HepG2 (cell line): Measurements from ENCODE around the gene OSER1. TPM values are rescaled to one million over a fixed set of nuclear protein-coding genes. Genes with fewer than 3 reads are reported as not detected.

Experiments used
- ATAC-seq: fragments of 200-7000 bp; cut with Tn5 transposase; 3 replicates; pipeline ENCODE4 v1.9.1; 2020; ENCODE audit warnings: mild to moderate bottlenecking, moderate library complexity
- BruUV-seq: library from RNA; stranded (reverse); fragments of 400-500 nt; replicated peaks from 2 replicates; lab custom pipeline; 2021; lab: Mats Ljungman, UMichigan
- CTCF ChIA-PET: fragments of 300-600 bp; formaldehyde crosslinking; extraction: SDS; loops from one replicate; lab custom pipeline; 2021; ENCODE audit warnings: low total read pairs, inconsistent platforms, low intra/inter-chr PET ratio; lab: Yijun Ruan, JAX
- POLR2A ChIA-PET: fragments of 350-600 bp; sonication (Branson Sonifier 250); formaldehyde crosslinking; loops from one replicate; lab custom pipeline; 2020; ENCODE audit warnings: antibody characterized with exemption, inconsistent platforms; lab: Yijun Ruan, JAX
- DNase-seq: peaks from one replicate; pipeline ENCODE4 v3.0.0-alpha.2; 2015; ENCODE audit warnings: low spot score
- FAIRE-seq: peaks from 3 replicates; lab custom pipeline; 2011; peaks lifted over from hg19 to GRCh38; lab: Jason Lieb, UNC
- H2AFZ ChIP-seq: one replicate; pipeline ENCODE4 v1.6.1; 2011; ENCODE audit warnings: low read length, inconsistent platforms
- H3K27ac ChIP-seq: fragments of 300-600 bp; 3 replicates; pipeline ENCODE4 v1.8.0; 2011; ENCODE audit warnings: mixed run types, mild to moderate bottlenecking, mixed read lengths, low read length, inconsistent platforms; ENCODE audit not compliant: insufficient read depth; ENCODE audit errors: extremely low read length
- H3K27me3 ChIP-seq, 2 experiments: fragments of 200-600 bp in 1 of 2; 2 replicates in 1 of 2; 3 replicates in 1 of 2; pipeline versions ENCODE4 v1.6.0 to v1.8.0; 2011; ENCODE audit warnings: low read length in 2 of 2, mild to moderate bottlenecking in 2 of 2, moderate library complexity in 2 of 2, inconsistent platforms in 1 of 2; ENCODE audit not compliant: insufficient read depth in 2 of 2, control insufficient read depth in 1 of 2
- H3K36me3 ChIP-seq, 2 experiments: fragments of 200-600 bp in 1 of 2; replicated peaks in 1 of 2; 2 replicates in 1 of 2; 3 replicates in 1 of 2; pipeline versions ENCODE4 v1.5.1 to v1.8.0; 2011; ENCODE audit warnings: low read length in 2 of 2, inconsistent platforms in 1 of 2; ENCODE audit not compliant: insufficient read depth in 2 of 2, control insufficient read depth in 1 of 2
- H3K4me1 ChIP-seq: 2 replicates; pipeline ENCODE4 v1.5.1; 2012; ENCODE audit warnings: low read length, inconsistent platforms; ENCODE audit not compliant: insufficient read depth
- H3K4me2 ChIP-seq: 2 replicates; pipeline ENCODE4 v1.6.0; 2011; ENCODE audit warnings: low read depth, low read length, inconsistent platforms
- H3K4me3 ChIP-seq, 3 experiments: fragments of 200-600 bp in 1 of 3; sonication (generic), shearing (Covaris generic) in 1 of 3; replicated peaks in 1 of 3; 2 replicates each; pipeline ENCODE4 v1.5.1; 2011 to 2016; ENCODE audit warnings: low read length in 3 of 3, inconsistent platforms in 2 of 3, low read depth in 2 of 3, mild to moderate bottlenecking in 2 of 3, control low read depth in 1 of 3, mixed read lengths in 1 of 3; ENCODE audit not compliant: insufficient read depth in 1 of 3
- H3K79me2 ChIP-seq: one replicate; pipeline ENCODE4 v1.6.1; 2011; ENCODE audit warnings: low read length, inconsistent platforms; ENCODE audit not compliant: insufficient read depth
- H3K9ac ChIP-seq: 2 replicates; pipeline ENCODE4 v1.6.0; 2011; ENCODE audit warnings: mild to moderate bottlenecking, low read depth, low read length, inconsistent platforms; ENCODE audit not compliant: insufficient read depth
- H3K9me3 ChIP-seq: 2 replicates; pipeline ENCODE4 v1.5.1; 2012; ENCODE audit warnings: mild to moderate bottlenecking, low read length
- H4K20me1 ChIP-seq: 2 replicates; pipeline ENCODE4 v1.6.0; 2011; ENCODE audit warnings: inconsistent platforms, mild to moderate bottlenecking, low read length, moderate library complexity; ENCODE audit not compliant: insufficient read depth
- ATAD3A ChIP-seq: sonication (generic); formaldehyde crosslinking; IDR thresholded peaks from 2 replicates; pipeline ENCODE4 v1.4.0; 2020; ENCODE audit warnings: missing genetic modification reagents
- EEA1 ChIP-seq: sonication (generic); formaldehyde crosslinking; IDR thresholded peaks from 2 replicates; pipeline ENCODE4 v1.5.1; 2020; ENCODE audit warnings: mild to moderate bottlenecking, missing genetic modification reagents, borderline replicate concordance
- EZH2 ChIP-seq: conservative IDR thresholded peaks from 2 replicates; pipeline ENCODE4 v1.6.1; 2012; ENCODE audit warnings: mild to moderate bottlenecking, low read depth, low read length, moderate library complexity
- HOXA9 ChIP-seq: sonication (generic); formaldehyde crosslinking; IDR thresholded peaks from 2 replicates; pipeline ENCODE4 v1.8.1; 2022; ENCODE audit warnings: missing genetic modification reagents, mild to moderate bottlenecking, moderate library complexity, borderline replicate concordance
- MTA1 ChIP-seq: sonication (generic); formaldehyde crosslinking; IDR thresholded peaks from 2 replicates; pipeline ENCODE4 v1.4.0; 2020; ENCODE audit warnings: missing genetic modification reagents, mild to moderate bottlenecking, borderline replicate concordance
- MTF2 ChIP-seq: sonication (generic); formaldehyde crosslinking; IDR thresholded peaks from 2 replicates; pipeline ENCODE4 v1.5.0; 2020; ENCODE audit warnings: missing genetic modification reagents, borderline replicate concordance
- ONECUT2 ChIP-seq: sonication (generic); formaldehyde crosslinking; IDR thresholded peaks from 2 replicates; pipeline ENCODE4 v1.4.0; 2020; ENCODE audit warnings: missing genetic modification reagents
- RFX1 ChIP-seq: fragments of 450-650 bp; IDR thresholded peaks from 2 replicates; pipeline ENCODE4 v1.6.1; 2017
- SCMH1 ChIP-seq: sonication (generic); formaldehyde crosslinking; IDR thresholded peaks from 2 replicates; pipeline ENCODE4 v1.9.0; 2021; ENCODE audit warnings: missing genetic modification reagents, mild to moderate bottlenecking, borderline replicate concordance
- TEAD3 ChIP-seq: optimal IDR thresholded peaks from 2 replicates; pipeline ENCODE3; 2016; ENCODE audit warnings: borderline replicate concordance
- ZNF660 ChIP-seq: sonication (generic); formaldehyde crosslinking; IDR thresholded peaks from 2 replicates; pipeline ENCODE4 v1.5.1; 2020; ENCODE audit warnings: mild to moderate bottlenecking, low read depth, missing genetic modification reagents, borderline replicate concordance
- ZNF670 ChIP-seq: sonication (generic); formaldehyde crosslinking; IDR thresholded peaks from 2 replicates; pipeline ENCODE4 v1.8.0; 2022; ENCODE audit warnings: mild to moderate bottlenecking, missing genetic modification reagents, borderline replicate concordance
- ZNF781 ChIP-seq: sonication (generic); formaldehyde crosslinking; IDR thresholded peaks from 2 replicates; pipeline ENCODE4 v1.5.1; 2020; ENCODE audit warnings: borderline replicate concordance, mild to moderate bottlenecking, missing genetic modification reagents; ENCODE audit errors: not compliant biosample characterization
- ZNF891 ChIP-seq: sonication (generic); formaldehyde crosslinking; IDR thresholded peaks from 2 replicates; pipeline ENCODE4 v1.5.0; 2020; ENCODE audit warnings: mild to moderate bottlenecking, missing genetic modification reagents
- WGBS: methylation state at CpG from one replicate; pipeline ENCODE4 v1.1.6; 2017; ENCODE audit warnings: low lambda C conversion rate; 5-methylcytosine and 5-hydroxymethylcytosine counted together
- in situ Hi-C: cut with HindIII; loops from 2 replicates; pipeline ENCODE4 v1.10.0; 2017; ENCODE audit warnings: low pct_unique_long_range_greater_than_20kb; ENCODE audit not compliant: extremely low pct_ligation_motif_present
- intact Hi-C: fragments of 100-400 bp; cut with micrococcal nuclease; formaldehyde crosslinking; loops from one replicate; pipeline ENCODE4 v1.10.0; 2022; ENCODE audit not compliant: unreplicated experiment
- polyA plus RNA-seq, 8 experiments: library from polyadenylated mRNA; depleted of rRNA in 3 of 8; stranded (reverse) in 7 of 8; unstranded in 1 of 8; fragments of >200 nt; fragmentation: Illumina TruSeq in 4 of 8; extraction: Trizol in 4 of 8; gene quantifications; 2 replicates each; pipeline versions ENCODE4 v1.2.1 to v1.2.3, GENCODE V29; 2011 to 2016; ENCODE audit warnings: low read depth in 4 of 8, missing spikeins in 1 of 8, mixed read lengths in 1 of 8; ENCODE audit not compliant: insufficient read depth in 1 of 8
- total RNA-seq, 5 experiments: library from RNA; depleted of rRNA; stranded (reverse); fragments of >200 nt; fragmentation: Illumina TruSeq; extraction: Trizol; gene quantifications; 2 replicates each; pipeline ENCODE4 v1.2.3, GENCODE V29; 2016; ENCODE audit warnings: low read depth in 1 of 5
- TF ChIP-seq, protein P1 (sequence below), 2 experiments: sonication (generic) in 1 of 2; formaldehyde crosslinking in 1 of 2; IDR thresholded peaks; 2 replicates each; pipeline versions ENCODE4 v1.4.0 to v1.6.1; 2018 to 2020; ENCODE audit warnings: missing genetic modification reagents in 2 of 2, borderline replicate concordance in 1 of 2, low read depth in 1 of 2, mild to moderate bottlenecking in 1 of 2, missing biosample characterization in 1 of 2

OSER1 gene
- total and polyA plus RNA-seq, 2 of the 13 experiments (the other 11 are each of a cell fraction or from before 2014, with no cell fraction given): 71.2 to 71.5 TPM

DNA sequence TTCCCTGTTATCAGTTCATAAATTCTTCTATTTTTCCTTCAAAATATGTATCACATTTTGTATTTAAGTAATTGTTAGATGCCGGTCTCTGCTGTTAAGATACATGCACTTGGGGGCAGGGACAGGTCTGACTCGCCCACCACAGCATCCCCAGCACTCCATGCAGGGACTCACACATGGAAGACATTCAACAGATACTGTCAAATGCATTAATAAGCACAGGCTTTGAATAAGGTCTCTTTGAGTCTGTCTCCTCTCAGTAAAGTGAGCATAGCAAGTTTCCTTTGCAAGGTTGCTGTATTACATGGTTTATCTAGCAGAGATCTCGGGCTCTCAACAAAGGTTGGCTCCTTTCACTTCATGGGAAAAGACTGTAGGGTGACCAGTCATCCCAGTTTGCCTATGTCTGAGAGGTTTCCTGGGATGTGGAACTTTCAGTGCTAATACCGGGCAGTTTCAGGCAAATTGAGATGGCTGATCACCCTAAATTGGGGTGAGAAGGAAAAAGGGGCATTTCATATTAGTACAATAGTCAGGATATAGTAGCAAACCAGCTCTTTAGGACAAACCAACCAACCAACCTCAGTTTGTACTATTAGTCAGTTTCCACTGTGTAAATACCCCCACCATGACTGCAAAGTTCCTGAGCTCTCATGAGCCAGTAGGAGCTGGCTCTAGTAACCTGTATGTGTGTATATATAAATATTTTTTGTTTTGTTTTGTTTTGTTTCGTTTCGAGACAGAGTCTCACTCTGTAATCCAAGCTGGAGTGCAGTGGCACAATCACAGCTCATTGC is 38.6 kb downstream of the OSER1 start:
- Histone ChIP-seq H2AFZ (no peak overlapping the region), H3K9ac (no peak overlapping the region), H3K4me3 (no peak overlapping the region), H3K4me2 (no peak overlapping the region), H3K27me3 (peaks cover 5 to 73% of the 10 kb centered on the region in 2 experiments; a peak in 4 of 5 replicates), H3K27ac (no peak overlapping the region), H3K9me3 (no peaks in the 10 kb centered on the region), H4K20me1 (no peaks in the 10 kb centered on the region), H3K79me2 (no peaks in the 10 kb centered on the region), H3K36me3 (no peaks in the 10 kb centered on the region), H3K4me1 (no peaks in the 10 kb centered on the region)
- ChIA-PET CTCF (no interaction called here), POLR2A (no interaction called here)
- FAIRE-seq (no peak), DNase-seq (no peak), ATAC-seq (no peak)
- 4% methylated on average over 6 of the region's 6 CpGs for WGBS
- in situ Hi-C loops: no loop called here
- TF ChIP-seq EZH2 (0 out of 2 replicates have a peak, but pooled peaks have one; percentile 53), SCMH1 (CRISPR knock-in tag) (no peak)
- BruUV-seq: no TSS peak
- intact Hi-C loops: no loop called here

DNA sequence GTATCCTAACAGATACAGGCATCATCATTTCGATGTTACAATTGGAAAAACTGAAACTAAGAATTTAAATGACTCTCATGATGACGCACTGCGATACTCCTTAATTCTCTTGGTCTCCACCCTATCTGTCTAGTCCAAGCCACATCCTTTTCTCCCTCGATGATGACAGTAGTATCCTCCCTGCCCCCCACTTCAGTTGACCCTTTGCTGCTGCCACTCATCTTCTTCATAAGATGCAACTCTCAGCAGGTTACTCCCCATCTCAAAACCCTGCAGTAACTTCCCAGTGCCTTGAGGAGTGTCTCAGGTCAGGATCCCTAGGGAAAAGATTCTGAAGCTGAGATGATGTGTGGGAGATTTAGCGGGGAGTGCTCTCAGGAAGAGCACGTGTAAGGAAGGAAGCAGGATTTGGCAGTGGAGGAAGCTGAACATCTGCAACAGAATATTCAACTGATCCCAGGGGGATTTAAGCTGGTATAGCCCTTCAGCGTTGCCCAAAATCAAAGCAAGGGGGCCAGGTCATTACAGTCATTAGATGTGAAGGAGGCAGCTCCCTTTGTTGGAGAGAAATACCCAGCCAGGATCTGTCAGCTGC is 39.7 kb downstream of the OSER1 start:
- Histone ChIP-seq H3K4me2 (no peak overlapping the region), H3K27me3 (peaks cover 7 to 78% of the 10 kb centered on the region in 2 experiments; a peak in 4 of 5 replicates), H3K9ac (no peak overlapping the region), H2AFZ (no peak overlapping the region), H3K79me2 (no peaks in the 10 kb centered on the region), H3K4me3 (no peak overlapping the region), H3K9me3 (no peaks in the 10 kb centered on the region), H3K36me3 (no peaks in the 10 kb centered on the region), H3K4me1 (no peaks in the 10 kb centered on the region), H4K20me1 (no peaks in the 10 kb centered on the region), H3K27ac (no peak overlapping the region)
- ATAC-seq: no peak
- DNase-seq: no peak
- in situ Hi-C loops: no loop called here
- 23% methylated on average over 7 of the region's 7 CpGs for WGBS
- POLR2A ChIA-PET: no interaction called here
- FAIRE-seq: no peak
- CTCF ChIA-PET: no interaction called here
- intact Hi-C loops: no loop called here
- BruUV-seq: no TSS peak
- TF ChIP-seq EEA1 (CRISPR knock-in tag) (no peak), MTF2 (CRISPR knock-in tag) (no peak), TEAD3 (CRISPR knock-in tag) (no peak), HOXA9 (CRISPR knock-in tag) (no peak), ZNF891 (CRISPR knock-in tag) (no peak), MTA1 (CRISPR knock-in tag) (no peak), ZNF660 (no peak), RFX1 (no peak), ZNF781 (no peak), ZNF670 (no peak), ONECUT2 (CRISPR knock-in tag) (no peak), ATAD3A (CRISPR knock-in tag) (no peak)
- TF ChIP-seq, protein P1, sequence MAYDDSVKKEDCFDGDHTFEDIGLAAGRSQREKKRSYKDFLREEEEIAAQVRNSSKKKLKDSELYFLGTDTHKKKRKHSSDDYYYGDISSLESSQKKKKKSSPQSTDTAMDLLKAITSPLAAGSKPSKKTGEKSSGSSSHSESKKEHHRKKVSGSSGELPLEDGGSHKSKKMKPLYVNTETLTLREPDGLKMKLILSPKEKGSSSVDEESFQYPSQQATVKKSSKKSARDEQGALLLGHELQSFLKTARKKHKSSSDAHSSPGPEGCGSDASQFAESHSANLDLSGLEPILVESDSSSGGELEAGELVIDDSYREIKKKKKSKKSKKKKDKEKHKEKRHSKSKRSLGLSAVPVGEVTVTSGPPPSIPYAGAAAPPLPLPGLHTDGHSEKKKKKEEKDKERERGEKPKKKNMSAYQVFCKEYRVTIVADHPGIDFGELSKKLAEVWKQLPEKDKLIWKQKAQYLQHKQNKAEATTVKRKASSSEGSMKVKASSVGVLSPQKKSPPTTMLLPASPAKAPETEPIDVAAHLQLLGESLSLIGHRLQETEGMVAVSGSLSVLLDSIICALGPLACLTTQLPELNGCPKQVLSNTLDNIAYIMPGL (CRISPR knock-in tag; IDR thresholded peaks at IDR 0.05; ENCODE audit: borderline replicate concordance in 1 of 2, low read depth in 1 of 2): no peak
